Neural cell (in vitro differentiated cells): ENCODE results near the gene PRR20E.

Source experiments
- CTCF ChIP-seq: fragments of 450-650 bp; IDR thresholded peaks from 2 replicates; pipeline ENCODE4 v1.5.1; 2014; ENCODE audit warnings: antibody characterized with exemption, mild to moderate bottlenecking, moderate library complexity; ENCODE audit not compliant: poor library complexity, severe bottlenecking
- EP300 ChIP-seq: fragments of 450-650 bp; conservative IDR thresholded peaks from 2 replicates; pipeline ENCODE4 v1.6.1; 2014; ENCODE audit warnings: antibody characterized with exemption, mild to moderate bottlenecking, moderate library complexity; ENCODE audit not compliant: poor library complexity, severe bottlenecking
- EZH2 ChIP-seq: fragments of 200-600, 300-800 bp; shearing (Covaris generic), sonication (generic); IDR thresholded peaks from 2 replicates; pipeline ENCODE4 v1.6.1; 2014; ENCODE audit warnings: antibody characterized with exemption, low read length, borderline replicate concordance, mild to moderate bottlenecking; ENCODE audit not compliant: insufficient read depth, poor library complexity, severe bottlenecking
- POLR2AphosphoS5 ChIP-seq: IDR thresholded peaks from 2 replicates; pipeline ENCODE4 v1.6.1; 2012
- REST ChIP-seq: IDR thresholded peaks from 2 replicates; pipeline ENCODE4 v1.6.1; 2012; ENCODE audit warnings: borderline replicate concordance

GRCh38 chr13:57212989-57213388 is 46.0 kb downstream of the PRR20E start:
- no peak for TF ChIP-seq EP300
- no peak for TF ChIP-seq CTCF
- no peak for TF ChIP-seq EZH2
- no peak for TF ChIP-seq REST
- TF ChIP-seq POLR2AphosphoS5 = no peak
